Right forelimb (tissue), 1 donor: ENCODE measurements around the gene TXNDC11.

Experiments used
- DNase-seq: peaks from one replicate; pipeline ENCODE4 v3.0.0-alpha.2; 2018

The TXNDC11 gene

GRCh38 chr16:11650641-11651591, 91.7 kb downstream of the TXNDC11 start:
- DNase-seq = no peak

DNA sequence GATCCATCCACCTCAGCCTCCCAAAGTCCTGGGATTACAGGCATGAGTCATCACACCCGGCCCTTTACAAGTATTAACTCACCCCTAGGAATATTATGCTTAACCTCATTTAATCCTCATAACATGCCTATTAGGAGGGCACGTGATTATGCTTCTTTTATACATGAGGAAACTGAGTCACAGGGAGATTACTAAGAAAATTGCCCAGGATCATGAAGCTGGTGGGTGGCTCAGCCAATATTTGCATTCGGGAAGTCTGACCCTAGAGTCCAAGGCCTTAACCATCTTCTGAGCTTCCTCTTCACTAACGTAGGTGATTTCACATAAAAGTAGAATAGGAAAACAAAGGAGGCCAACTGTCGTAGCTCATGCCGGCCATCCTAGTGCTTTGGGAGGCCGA, 93.4 kb downstream of the TXNDC11 start:
- DNase-seq = no peak

GRCh38 chr16:11642765-11643116, 99.9 kb downstream of the TXNDC11 start:
- DNase-seq = no peak

GRCh38 chr16:11640987-11641817, 101.5 kb downstream of the TXNDC11 start:
- no peak for DNase-seq

- DNase-seq = peak; percentile 68
Measured at GRCh38 chr16:11639925-11640899, 102.4 kb downstream of the TXNDC11 start.

DNA sequence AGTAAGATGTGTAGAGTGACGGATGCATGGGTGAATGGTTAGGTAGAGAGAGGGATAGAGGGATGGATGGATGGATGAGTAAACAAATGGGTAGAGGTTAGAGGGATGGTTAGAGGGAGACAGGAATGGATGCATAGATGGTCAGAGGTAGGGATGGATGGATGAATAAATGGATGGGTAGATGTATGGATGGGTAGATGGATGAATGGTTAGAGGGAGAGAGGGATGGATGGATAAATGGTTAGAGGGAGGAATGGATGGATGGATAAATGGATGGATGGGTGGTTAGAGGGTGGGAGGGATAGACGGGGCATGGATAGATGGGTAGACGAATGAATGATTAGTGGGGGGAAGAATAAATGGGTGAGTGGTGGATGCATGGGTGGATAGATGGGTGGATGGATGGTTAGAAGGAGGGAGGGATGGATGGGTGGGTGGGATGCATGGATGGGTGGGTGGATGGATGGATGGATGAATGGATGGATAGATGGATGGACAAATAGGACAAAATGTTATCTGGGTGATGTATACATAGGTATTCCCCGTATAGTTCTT, 103.6 kb downstream of the TXNDC11 start:
- no peak for DNase-seq

GRCh38 chr16:11638140-11638539, 104.5 kb downstream of the TXNDC11 start:
- no peak for DNase-seq

DNA sequence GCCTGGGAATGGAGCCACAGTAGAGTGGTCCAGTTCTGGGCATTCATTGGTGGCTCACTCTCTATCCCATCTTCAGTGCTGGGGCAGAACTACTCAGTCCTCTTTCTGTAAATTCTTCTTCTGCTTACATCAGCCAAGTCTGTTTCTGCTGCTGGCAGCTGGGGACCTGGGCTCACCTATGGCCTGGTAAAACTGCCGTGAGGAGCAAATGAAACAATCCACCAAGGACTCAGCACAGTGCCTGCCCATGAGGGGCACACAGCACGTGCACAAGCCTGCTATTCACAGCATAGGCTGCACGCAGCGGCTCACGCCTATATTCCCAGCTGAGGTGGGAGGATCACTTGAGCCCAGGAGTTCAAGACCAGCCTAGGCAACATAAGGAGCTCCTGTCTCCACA, 105.3 kb downstream of the TXNDC11 start:
- no peak for DNase-seq

GRCh38 chr16:11636172-11636721, 106.4 kb downstream of the TXNDC11 start:
- DNase-seq = no peak

- DNase-seq = no peak
Measured at GRCh38 chr16:11635679-11636171, 106.9 kb downstream of the TXNDC11 start.

GRCh38 chr16:11635113-11635652, 107.5 kb downstream of the TXNDC11 start:
- no peak for DNase-seq

DNA sequence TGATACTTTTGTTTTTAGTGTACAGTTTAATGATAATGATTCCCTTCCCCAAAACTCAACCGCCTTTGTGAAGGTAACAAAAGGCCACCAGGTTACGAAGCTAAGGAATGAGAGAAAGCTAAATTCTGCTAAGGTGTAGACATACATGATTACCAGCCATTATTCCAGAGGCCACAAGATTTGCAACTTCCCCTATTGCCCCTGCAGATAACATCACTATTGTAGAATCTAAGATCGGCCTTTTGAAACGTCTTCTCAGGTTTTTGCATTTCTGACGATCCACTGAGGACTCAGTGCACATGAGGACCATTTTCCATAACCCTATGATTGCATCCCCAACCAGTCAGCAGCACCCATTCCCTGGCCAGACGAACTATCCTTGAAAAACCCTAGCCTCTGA, 108.3 kb downstream of the TXNDC11 start:
- no peak for DNase-seq

- DNase-seq = no peak
Measured at GRCh38 chr16:11633113-11633512, 109.5 kb downstream of the TXNDC11 start.

DNA sequence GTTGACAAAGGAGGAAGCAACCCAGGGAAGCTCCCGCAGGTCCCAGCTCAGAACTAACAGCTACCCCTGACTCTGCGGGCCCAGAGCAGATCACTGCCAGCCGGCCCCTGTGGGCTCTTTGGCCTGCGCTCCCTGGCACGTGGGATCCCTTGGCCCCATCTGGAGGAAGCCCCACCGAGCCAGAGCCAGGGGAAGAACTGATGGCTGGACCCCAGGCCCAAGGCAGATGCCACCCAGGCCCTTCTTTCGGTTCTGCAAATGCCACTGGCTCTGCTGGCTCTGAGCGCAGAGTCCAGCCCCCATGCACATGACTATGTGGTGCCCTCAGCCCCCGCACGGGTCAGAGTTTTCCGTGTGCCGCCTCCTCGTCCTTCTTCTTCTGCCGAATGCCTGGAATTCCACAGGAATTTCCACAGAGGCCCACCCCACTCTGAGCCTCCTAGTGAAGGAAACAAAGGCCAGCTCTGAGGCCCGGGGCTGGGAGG, 110.2 kb downstream of the TXNDC11 start:
- peak; percentile 74 for DNase-seq

DNA sequence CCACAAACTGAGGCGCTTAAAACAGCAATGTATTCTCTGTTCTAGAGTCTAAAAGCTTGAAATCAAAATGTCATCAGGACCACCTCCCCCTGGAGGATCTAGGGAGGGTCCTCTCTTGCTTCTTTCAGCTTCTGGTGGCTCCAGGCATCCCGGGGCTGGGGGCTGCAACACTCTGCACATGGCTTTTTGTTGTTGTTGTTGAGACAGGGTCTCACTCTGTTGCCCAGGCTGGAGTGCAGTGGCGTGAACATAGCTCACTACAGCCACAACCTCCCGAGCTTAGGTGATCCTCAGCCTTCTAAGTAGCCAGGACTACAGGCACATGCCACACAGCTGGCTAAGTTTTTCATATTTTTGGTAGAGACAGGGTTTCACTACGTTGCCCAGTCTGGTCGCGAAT, 111.4 kb downstream of the TXNDC11 start:
- no peak for DNase-seq

DNA sequence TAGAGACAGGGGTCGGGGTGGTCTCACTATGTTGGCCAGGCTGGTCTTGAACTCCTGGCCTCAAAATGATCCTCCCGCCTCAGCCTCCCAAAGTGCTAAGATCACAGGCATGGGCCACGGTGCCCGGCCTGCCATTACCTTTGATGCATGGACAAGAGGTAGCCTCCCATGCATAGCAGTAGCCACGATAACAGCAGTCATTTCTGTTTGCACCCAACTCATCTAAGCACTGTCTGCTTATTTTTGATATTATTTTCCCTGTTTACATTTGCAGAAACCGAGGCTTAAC, 111.9 kb downstream of the TXNDC11 start:
- no peak for DNase-seq

- DNase-seq = no peak
Measured at GRCh38 chr16:11630046-11630767, 112.5 kb downstream of the TXNDC11 start.
